Left renal cortex interstitium (tissue), 4 donors: ENCODE measurements around the gene GYG1. TPM values are rescaled to one million over a fixed set of nuclear protein-coding genes. Genes with fewer than 3 reads are reported as not detected.

Source experiments
- DNase-seq, 4 donors: peaks; one replicate each; pipeline ENCODE4 v3.0.0-alpha.2; 2013; ENCODE audit warnings: low read depth in 4 of 4, low spot score in 2 of 4, missing footprints in 1 of 4
- polyA plus RNA-seq, 4 donors: library from polyadenylated mRNA; unstranded; fragments of 120-200 nt; gene quantifications; one replicate each; pipeline ENCODE4 v1.2.1, GENCODE V29; 2013; ENCODE audit not compliant: insufficient read length in 4 of 4

GYG1 gene
- polyA plus RNA-seq, 4 donors = 23.0 to 32.2 (median 29.3) TPM

DNA sequence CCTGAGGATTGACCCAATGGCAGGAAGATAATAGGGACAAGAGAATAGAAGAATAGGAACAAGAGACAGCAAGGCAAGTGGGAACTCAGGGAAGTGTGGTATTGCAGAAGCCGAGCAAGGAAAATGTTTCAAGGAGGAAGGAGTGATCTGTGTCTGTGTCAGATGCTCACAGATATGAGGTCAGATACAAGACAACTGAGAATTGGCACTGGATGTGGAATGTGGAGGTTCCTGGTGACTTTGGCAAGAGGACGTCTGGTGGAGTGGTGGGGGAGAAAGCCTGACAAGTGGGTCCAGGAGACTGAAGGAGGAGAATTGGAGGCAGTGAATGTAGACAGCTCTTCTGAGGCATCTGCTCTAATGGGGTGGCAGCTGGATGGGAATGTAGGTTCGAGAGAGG lies 24.1 kb downstream of the GYG1 start:
- DNase-seq = no peak

DNA sequence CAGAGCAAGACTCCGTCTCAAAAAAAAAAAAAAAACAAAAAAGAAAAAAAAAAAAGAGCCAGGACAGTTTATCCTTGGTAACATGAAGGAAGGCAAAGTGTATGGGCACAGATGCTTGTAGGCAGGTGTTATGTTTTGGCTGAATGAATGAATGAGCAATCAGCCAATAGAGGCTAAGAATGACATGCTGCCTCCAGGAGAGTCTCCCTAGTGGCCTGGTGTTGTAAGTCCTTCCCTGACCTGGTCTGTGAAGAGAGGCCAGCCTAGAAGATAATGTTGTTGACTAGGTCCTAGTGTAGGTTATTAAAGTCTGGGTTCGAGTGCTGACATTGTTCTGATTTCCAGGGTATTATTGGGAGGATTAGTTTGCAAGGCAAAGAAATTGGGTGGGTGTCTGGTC lies 24.9 kb downstream of the GYG1 start:
- DNase-seq = no peak

DNA sequence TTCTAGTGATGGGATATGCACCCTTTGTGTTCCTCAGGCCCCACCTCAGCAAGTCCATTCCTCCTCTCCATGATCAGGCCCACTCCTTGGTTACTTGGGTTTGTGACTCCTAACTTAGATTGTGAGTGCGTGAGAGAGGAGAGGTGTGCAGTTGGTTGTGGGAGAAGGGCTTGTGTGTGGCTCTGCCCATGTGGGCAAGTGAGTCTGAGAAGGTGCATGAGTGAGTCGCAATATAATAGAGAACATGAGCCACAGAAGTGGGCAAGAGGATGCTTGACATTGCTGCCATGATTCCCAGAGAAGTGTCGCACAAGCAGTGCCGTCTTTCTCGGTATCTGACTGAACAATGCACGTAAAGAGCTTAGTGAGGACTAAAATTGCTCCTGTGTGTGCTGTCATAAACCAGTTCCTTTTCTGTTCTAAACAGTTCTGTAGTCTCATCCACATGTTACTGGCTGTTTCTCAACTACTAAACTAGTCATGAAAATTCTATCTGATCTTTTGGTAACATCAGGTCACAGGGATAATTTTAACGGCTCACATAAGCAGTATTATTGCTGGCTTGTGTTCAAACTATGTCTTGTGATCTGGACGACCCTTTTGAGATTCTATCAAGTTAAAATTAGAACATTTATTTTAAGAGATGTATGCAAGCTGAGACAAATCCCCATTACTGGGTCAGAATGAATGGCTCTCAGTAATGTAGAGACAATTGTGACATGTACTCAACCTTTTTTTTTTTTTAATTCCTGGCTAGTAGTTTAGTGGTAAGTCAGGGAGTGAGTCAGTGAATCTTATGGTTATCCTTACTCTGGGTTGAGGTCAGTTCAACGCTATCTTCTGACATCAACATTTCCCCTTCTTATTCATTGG lies 25.6 kb downstream of the GYG1 start:
- DNase-seq = no peak

GRCh38 chr3:149018247-149018646 lies 26.9 kb downstream of the GYG1 start:
- no peak for DNase-seq

DNA sequence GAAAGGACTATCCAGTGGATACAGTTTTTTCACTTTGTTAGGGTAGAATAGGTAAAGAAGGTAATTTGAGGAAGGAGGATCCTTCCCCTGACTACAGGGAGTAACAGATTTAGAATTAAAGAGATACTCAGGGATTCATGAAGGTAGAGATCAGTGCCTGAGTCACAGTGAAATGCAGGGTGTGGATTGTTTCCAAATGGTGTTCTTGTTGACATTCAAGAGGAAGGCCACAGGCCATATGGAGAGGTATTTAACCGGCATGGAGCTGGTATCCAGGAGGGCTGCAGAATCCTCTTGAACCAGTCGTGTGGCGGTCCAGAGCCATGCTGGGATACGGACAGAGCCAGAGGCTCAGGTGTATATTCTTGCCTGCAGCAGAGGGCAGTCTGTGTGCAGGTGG lies 28.2 kb downstream of the GYG1 start:
- DNase-seq = no peak

DNA sequence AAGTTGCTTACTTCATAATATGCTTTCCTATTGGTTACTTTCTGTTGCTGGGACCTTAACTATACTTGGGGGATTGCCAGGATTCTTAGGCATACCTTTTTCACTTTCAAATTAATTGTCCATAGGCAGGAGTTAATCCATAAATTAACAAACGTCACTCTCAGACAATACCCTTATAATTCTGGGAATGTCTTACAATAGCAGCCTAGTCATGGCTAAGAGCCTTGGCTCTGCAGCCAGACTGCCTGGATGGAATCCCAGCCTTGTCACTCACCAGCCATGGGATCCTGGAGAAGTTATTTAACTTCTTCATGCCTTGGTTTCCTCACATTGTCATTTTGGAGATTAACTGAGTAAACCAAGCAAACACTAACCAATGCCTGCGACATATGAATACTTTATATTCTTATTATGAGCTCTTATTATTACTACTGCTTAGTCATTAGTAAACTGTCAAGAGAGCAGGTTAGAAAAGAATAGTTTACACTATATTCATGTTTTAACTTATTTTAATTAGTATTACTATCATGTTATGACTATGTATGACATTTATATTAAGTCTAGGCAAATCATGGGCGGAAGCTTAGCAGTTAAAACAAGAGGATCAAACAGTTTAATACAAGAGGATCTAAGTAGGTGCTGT lies 29.0 kb downstream of the GYG1 start:
- DNase-seq = no peak

- no peak for DNase-seq
Observed at GRCh38 chr3:149020839-149021252, 29.5 kb downstream of the GYG1 start.

DNA sequence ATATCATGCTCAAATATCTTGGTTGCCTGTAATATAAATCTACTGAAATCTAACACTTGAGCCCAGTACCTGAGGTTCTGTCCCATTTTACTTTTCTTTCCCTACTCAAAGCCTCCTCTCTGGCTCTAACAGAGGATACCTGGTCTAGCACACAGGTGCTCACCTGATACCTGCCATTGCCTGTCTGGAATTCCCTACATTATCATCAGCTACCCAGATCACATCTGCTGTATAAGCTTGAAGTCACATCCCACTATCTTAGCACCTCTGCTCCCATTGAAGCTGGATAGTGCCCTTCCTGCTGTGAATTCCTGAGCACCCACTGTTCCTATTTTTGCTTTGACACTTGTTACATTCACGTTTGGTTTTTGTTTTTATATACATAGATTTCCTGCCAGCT lies 30.5 kb downstream of the GYG1 start:
- DNase-seq = no peak

- DNase-seq = no peak
Observed at GRCh38 chr3:149023951-149024350, 32.6 kb downstream of the GYG1 start.

DNA sequence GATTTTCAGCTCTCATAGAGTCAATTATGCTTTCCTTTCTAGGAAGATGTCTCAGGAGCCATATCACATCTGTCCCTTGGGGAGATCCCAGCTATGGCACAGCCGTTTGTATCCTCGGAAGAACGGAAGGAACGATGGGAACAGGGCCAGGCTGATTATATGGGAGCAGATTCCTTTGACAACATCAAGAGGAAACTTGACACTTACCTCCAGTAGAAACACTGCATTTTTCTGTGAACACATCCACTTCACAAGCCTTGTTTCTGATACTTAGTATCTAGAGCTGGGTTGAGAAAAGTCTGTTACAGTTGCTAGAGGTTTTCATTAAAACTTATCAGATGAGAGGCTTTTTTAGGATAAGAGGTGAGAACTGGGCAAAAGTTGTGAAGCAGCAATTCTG lies 35.4 kb downstream of the GYG1 start:
- DNase-seq = no peak

- no peak for DNase-seq
Observed at GRCh38 chr3:149031096-149031495, 39.8 kb downstream of the GYG1 start.

- DNase-seq = no peak
Observed at GRCh38 chr3:149037684-149038083, 46.3 kb downstream of the GYG1 start.

- DNase-seq = no peak
Observed at GRCh38 chr3:149038322-149038721, 47.0 kb downstream of the GYG1 start.

DNA sequence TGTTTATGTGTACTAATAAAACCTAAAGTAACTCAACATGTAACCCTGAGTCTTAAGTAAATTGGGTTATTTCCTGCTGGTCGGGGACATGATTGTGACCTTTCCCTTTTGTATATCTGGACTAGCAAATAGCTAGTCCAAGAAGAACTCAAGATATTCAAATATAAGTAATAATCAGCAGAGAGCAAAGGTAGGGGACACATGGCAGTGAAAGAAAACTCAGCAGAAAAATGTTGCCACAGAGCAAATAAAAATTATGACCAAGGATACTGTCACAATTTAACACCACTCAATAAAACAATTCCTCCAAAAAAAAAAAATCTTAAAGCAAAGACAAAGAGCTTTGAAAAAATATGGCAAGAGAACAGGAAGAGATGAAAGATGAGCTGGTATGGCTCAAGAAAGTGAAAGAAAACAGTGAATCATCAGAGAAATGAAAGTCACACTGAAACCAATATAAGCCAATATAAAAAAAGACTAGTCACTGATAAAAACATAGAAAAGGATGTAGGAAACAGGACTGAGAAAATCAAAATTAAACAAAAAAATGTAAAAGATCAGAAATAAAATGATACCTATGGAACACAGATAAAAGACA lies 51.5 kb downstream of the GYG1 start:
- no peak for DNase-seq

GRCh38 chr3:149044339-149045083 lies 53.2 kb downstream of the GYG1 start:
- DNase-seq = no peak

DNA sequence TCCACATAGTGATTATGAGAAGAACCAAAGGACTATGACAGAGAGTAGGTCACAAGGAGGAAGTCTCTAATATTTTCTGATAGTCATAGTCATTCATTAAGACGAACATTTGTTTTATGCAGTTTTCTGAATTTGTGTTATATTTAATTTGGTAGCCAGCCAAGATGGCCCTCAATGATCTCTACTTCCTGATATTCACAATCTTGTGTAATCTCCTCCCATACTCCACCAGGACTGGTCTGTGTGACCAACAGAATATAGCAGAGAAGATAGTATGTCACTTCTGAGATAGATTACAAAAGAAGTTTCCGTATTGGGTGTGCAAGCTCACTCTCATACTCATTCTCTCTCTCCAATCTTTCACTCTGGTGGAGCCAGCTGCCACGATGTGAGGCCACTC lies 64.2 kb downstream of the GYG1 start:
- DNase-seq = no peak

DNA sequence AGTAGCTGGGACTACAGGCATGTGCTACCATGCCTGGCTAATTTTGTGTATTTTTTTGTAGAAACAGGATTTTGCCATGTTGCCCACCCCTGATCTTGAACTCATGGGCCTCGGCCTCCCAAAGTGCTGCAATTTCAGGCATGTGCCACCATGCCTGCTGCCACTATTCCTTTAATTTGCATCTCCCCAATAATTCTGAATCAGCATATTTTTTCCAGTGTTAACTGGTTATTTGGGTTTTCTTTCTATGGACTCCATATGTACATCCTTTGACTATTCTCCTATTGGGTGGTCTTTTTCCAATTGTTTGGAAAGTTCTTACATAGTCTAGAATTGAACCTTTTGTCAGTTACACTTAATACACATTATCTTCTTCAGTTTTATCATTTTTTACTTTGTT lies 66.9 kb downstream of the GYG1 start:
- DNase-seq = no peak

GRCh38 chr3:149058602-149059001 lies 67.3 kb downstream of the GYG1 start:
- no peak for DNase-seq

DNA sequence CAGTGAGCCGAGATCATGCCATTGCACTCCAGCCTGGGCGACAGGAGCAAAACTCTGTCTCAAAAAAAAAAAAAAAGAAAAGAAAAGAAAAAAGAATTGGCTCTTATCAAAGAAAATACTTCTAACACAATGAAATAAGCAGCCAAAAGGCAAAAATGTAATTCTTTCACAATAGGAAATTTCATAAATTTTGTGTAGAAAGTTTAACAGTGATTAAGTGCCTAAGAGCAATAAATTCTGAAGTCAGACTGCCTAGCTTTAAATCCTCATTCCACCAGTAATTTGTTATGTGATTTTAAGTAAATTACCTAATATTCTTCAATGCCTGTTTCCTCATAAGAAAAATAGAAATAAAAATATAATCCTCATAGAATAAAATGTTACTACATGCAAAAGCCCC lies 70.4 kb downstream of the GYG1 start:
- DNase-seq = no peak

DNA sequence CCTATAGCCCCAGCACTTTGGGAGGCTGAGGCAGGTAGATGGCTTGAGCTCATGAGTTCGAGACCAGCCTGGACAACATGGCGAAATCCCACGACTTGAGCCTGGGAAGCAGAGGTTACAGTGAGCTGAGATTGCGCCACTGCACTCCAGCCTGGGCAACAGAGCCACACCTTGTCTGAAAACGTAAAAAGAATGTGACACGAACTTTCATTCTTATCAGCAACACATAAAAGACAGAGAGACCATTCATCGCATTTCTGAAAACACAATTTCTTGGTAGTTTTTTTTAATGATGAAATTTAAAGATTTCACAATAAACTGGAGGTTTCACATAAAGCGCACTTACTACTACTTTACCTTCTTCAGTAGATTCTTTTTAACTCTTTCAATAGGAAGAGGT lies 76.5 kb downstream of the GYG1 start:
- DNase-seq = no peak
